22Rv1 (cell line): ENCODE results near the gene CPA2.
"Not testable (repeated sequence)": the region's sequence is repeated elsewhere in the genome, so short reads cannot be mapped to it uniquely, and the experiment has no call there.

Experiments
- ZFX ChIP-seq: fragments of 450-650 bp; IDR thresholded peaks from 2 replicates; pipeline ENCODE4 v1.6.1; 2017; ENCODE audit warnings: antibody characterized with exemption, borderline replicate concordance
- TF ChIP-seq, protein P1 (sequence below): fragments of 450-650 bp; IDR thresholded peaks from 2 replicates; pipeline ENCODE4 v1.5.1; 2017; ENCODE audit warnings: mild to moderate bottlenecking

DNA sequence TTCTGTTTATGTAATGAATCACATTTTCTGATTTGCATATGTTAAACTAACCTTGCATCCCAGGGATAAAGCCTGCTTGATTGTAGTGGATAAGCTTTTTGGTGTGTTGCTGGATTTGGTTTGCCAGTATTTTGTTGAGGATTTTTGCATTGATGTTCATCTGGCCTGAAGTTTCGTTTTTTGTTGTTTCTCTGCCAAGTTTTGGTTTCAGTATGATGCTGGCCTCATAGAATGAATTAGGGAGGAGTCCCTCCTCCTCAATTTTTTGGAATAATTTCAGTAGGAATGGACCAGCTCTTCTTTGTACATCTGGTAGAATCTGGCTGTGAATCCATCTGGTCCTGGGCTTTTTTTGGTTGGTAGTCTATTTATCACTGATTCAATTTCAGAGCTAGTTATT lies 23.2 kb upstream of the CPA2 start:
- TF ChIP-seq, protein P1, sequence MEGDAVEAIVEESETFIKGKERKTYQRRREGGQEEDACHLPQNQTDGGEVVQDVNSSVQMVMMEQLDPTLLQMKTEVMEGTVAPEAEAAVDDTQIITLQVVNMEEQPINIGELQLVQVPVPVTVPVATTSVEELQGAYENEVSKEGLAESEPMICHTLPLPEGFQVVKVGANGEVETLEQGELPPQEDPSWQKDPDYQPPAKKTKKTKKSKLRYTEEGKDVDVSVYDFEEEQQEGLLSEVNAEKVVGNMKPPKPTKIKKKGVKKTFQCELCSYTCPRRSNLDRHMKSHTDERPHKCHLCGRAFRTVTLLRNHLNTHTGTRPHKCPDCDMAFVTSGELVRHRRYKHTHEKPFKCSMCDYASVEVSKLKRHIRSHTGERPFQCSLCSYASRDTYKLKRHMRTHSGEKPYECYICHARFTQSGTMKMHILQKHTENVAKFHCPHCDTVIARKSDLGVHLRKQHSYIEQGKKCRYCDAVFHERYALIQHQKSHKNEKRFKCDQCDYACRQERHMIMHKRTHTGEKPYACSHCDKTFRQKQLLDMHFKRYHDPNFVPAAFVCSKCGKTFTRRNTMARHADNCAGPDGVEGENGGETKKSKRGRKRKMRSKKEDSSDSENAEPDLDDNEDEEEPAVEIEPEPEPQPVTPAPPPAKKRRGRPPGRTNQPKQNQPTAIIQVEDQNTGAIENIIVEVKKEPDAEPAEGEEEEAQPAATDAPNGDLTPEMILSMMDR, result not testable (repeated sequence)
- not testable (repeated sequence) for TF ChIP-seq ZFX
